K562 (cell line): ENCODE results near the gene CHST8. TPM values are rescaled to one million over a fixed set of nuclear protein-coding genes. Genes with fewer than 3 reads are reported as not detected.

Source experiments
- ATAC-seq: fragments of 200-7000 bp; cut with Tn5 transposase; 3 replicates; pipeline ENCODE4 v1.9.1; 2020; ENCODE audit warnings: moderate library complexity
- BruUV-seq: library from RNA; stranded (reverse); fragments of 400-500 nt; replicated peaks from 2 replicates; lab custom pipeline; 2021; lab: Mats Ljungman, UMichigan
- CTCF ChIA-PET: fragments of 300-600 bp; formaldehyde crosslinking; extraction: SDS; loops from one replicate; lab custom pipeline; 2021; ENCODE audit warnings: low intra/inter-chr PET ratio; lab: Yijun Ruan, JAX
- POLR2A ChIA-PET: fragments of 300-600, 350-650 bp; sonication (Branson Sonifier 250); formaldehyde crosslinking; extraction: SDS; loops from one replicate; lab custom pipeline; 2021; ENCODE audit warnings: antibody characterized with exemption, inconsistent platforms; lab: Yijun Ruan, JAX
- DNase-seq, 4 experiments: peaks; one replicate each; pipeline versions ENCODE4 v3.0.0 to v3.0.0-alpha.2; 2011 to 2018; ENCODE audit warnings: low spot score in 3 of 4, mixed read lengths in 3 of 4; ENCODE audit errors: extremely low read depth in 1 of 4
- FAIRE-seq: peaks from 2 replicates; lab custom pipeline; 2011; peaks lifted over from hg19 to GRCh38; lab: Jason Lieb, UNC
- H2AFZ ChIP-seq: 2 replicates; pipeline ENCODE4 v1.6.0; 2011; ENCODE audit warnings: low read depth, low read length, control low read depth, inconsistent platforms
- H3K27ac ChIP-seq: fragments of 200-600 bp; 3 replicates; pipeline ENCODE4 v1.8.0; 2011; ENCODE audit warnings: low read depth, mild to moderate bottlenecking, control low read depth, inconsistent platforms, low read length, moderate library complexity, mixed read lengths; ENCODE audit errors: extremely low read depth
- H3K27me3 ChIP-seq, 2 experiments: fragments of 300-600 bp in 1 of 2; 2 replicates in 1 of 2; 3 replicates in 1 of 2; pipeline versions ENCODE4 v1.6.0 to v1.8.0; 2011; ENCODE audit warnings: inconsistent platforms in 2 of 2, low read length in 2 of 2, mild to moderate bottlenecking in 1 of 2, mixed read lengths in 1 of 2, moderate library complexity in 1 of 2; ENCODE audit not compliant: control insufficient read depth in 2 of 2, insufficient read depth in 2 of 2
- H3K36me3 ChIP-seq: fragments of 300-600 bp; 3 replicates; pipeline ENCODE4 v1.8.0; 2011; ENCODE audit warnings: mild to moderate bottlenecking, low read length, inconsistent platforms; ENCODE audit not compliant: control insufficient read depth, insufficient read depth
- H3K4me1 ChIP-seq, 2 experiments: fragments of 200-600 bp in 1 of 2; replicated peaks in 1 of 2; 2 replicates in 1 of 2; 3 replicates in 1 of 2; pipeline versions ENCODE4 v1.5.1 to v1.8.0; 2011; ENCODE audit warnings: inconsistent platforms in 2 of 2, low read length in 2 of 2, mild to moderate bottlenecking in 1 of 2, mixed read lengths in 1 of 2, moderate library complexity in 1 of 2; ENCODE audit not compliant: control insufficient read depth in 2 of 2, insufficient read depth in 2 of 2
- H3K4me2 ChIP-seq: 2 replicates; pipeline ENCODE4 v1.6.1; 2011; ENCODE audit warnings: low read length, control low read depth, inconsistent platforms, mixed read lengths; ENCODE audit not compliant: insufficient read depth
- H3K4me3 ChIP-seq: fragments of 200-600 bp; sonication (generic), shearing (Covaris generic); 2 replicates; pipeline ENCODE4 v1.5.1; 2016; ENCODE audit warnings: control low read depth, inconsistent platforms
- H3K79me2 ChIP-seq: fragments of 200-600 bp; 3 replicates; pipeline ENCODE4 v1.8.0; 2011; ENCODE audit warnings: low read length, inconsistent platforms; ENCODE audit not compliant: control insufficient read depth, insufficient read depth
- H3K9ac ChIP-seq, 2 experiments: 2 replicates each; pipeline versions ENCODE4 v1.6.0 to v1.6.1; 2011; ENCODE audit warnings: low read depth in 2 of 2, low read length in 2 of 2, control low read depth in 1 of 2, inconsistent platforms in 1 of 2, mild to moderate bottlenecking in 1 of 2, mixed read lengths in 1 of 2; ENCODE audit not compliant: insufficient read depth in 1 of 2
- H3K9me1 ChIP-seq: one replicate; pipeline ENCODE4 v1.6.0; 2011; ENCODE audit warnings: inconsistent platforms, mild to moderate bottlenecking, low read length, moderate library complexity; ENCODE audit not compliant: control insufficient read depth, insufficient read depth
- H3K9me3 ChIP-seq: replicated peaks from 2 replicates; pipeline ENCODE4 v1.5.1; 2011; ENCODE audit warnings: low read depth, low read length, inconsistent platforms; ENCODE audit not compliant: control insufficient read depth, insufficient read depth
- H4K20me1 ChIP-seq: replicated peaks from 2 replicates; pipeline ENCODE4 v1.6.1; 2011; ENCODE audit warnings: low read length, inconsistent platforms, mixed read lengths; ENCODE audit not compliant: control insufficient read depth, insufficient read depth
- ARHGAP35 ChIP-seq: fragments of 450-650 bp; IDR thresholded peaks from 2 replicates; pipeline ENCODE4 v1.6.1; 2018; ENCODE audit not compliant: partially characterized antibody
- CTCF ChIP-seq, 3 experiments: IDR thresholded peaks in 2 of 3; conservative IDR thresholded peaks in 1 of 3; 2 replicates each; pipeline ENCODE4 v1.5.1; 2011 to 2012; ENCODE audit warnings: low read length in 3 of 3, mild to moderate bottlenecking in 3 of 3, control low read depth in 2 of 3, improper control_type of control experiment in 1 of 3, inconsistent platforms in 1 of 3, low read depth in 1 of 3, mixed read lengths in 1 of 3, moderate library complexity in 1 of 3; ENCODE audit not compliant: insufficient read depth in 2 of 3
- RFX7 ChIP-seq: fragments of 250-450 bp; sonication (Bioruptor Pico); IDR thresholded peaks from 2 replicates; pipeline ENCODE4 v1.5.1; 2021; ENCODE audit warnings: mild to moderate bottlenecking
- ZFP1 ChIP-seq: fragments of 450-650 bp; formaldehyde crosslinking; IDR thresholded peaks from 2 replicates; pipeline ENCODE4 v1.4.0; 2020; ENCODE audit warnings: mild to moderate bottlenecking, mixed read lengths
- ZNF23 ChIP-seq: fragments of 250-450 bp; sonication (Bioruptor Pico); IDR thresholded peaks from 2 replicates; pipeline ENCODE4 v1.4.0; 2020; ENCODE audit warnings: mild to moderate bottlenecking
- ZNF384 ChIP-seq: IDR thresholded peaks from 2 replicates; pipeline ENCODE4 v1.6.1; 2012; ENCODE audit warnings: low read depth, low read length, improper control_type of control experiment
- ZNF589 ChIP-seq: fragments of 200-800 bp; sonication (Bioruptor generic); IDR thresholded peaks from 2 replicates; pipeline ENCODE4 v1.6.1; 2016; ENCODE audit warnings: low read depth, missing genetic modification characterization, missing compliant biosample characterization
- WGBS: fragments of 100-300 bp; shearing (Covaris generic); methylation state at CpG from one replicate; pipeline ENCODE4 v1.1.6; 2016; ENCODE audit warnings: low coverage, mixed read lengths; ENCODE audit not compliant: insufficient coverage; ENCODE audit errors: missing lambda C conversion rate; 5-methylcytosine and 5-hydroxymethylcytosine counted together
- in situ Hi-C: fragments of 300-500 bp; cut with MboI; formaldehyde crosslinking; loops from 4 replicates; pipeline ENCODE4 v1.15.0; 2018; ENCODE audit warnings: inconsistent platforms, mixed read lengths
- intact Hi-C: fragments of 100-400 bp; cut with micrococcal nuclease; formaldehyde crosslinking; loops from 2 replicates; pipeline ENCODE4 v1.14.2; 2022
- polyA plus RNA-seq, 8 experiments: library from polyadenylated mRNA; depleted of rRNA in 4 of 8; stranded (reverse) in 5 of 8; unstranded in 3 of 8; fragments of >200 nt; fragmentation: Nextera tagmentation in 2 of 8; fragmentation: Illumina TruSeq in 1 of 8; extraction: Ambion mirVana in 2 of 8; extraction: Trizol in 1 of 8; gene quantifications; 2 replicates each; pipeline versions ENCODE4 v1.2.1 to v1.2.3, GENCODE V29; 2011 to 2014; ENCODE audit warnings: inconsistent platforms in 1 of 8, missing spikeins in 1 of 8
- total RNA-seq, 7 experiments: library from RNA; depleted of rRNA in 6 of 7; stranded (reverse); fragments of >200 nt in 6 of 7; fragmentation: Illumina TruSeq in 2 of 7; extraction: Trizol in 2 of 7; gene quantifications; 2 replicates each; pipeline versions ENCODE4 v1.2.1 to v1.2.3, GENCODE V29; 2011 to 2021; ENCODE audit warnings: low replicate concordance in 1 of 7
- TF ChIP-seq, protein P1 (sequence below), 2 experiments: fragments of 200-800 bp in 1 of 2; sonication (Bioruptor generic) in 1 of 2; sonication (generic) in 1 of 2; formaldehyde crosslinking in 1 of 2; IDR thresholded peaks in 1 of 2; conservative IDR thresholded peaks in 1 of 2; 2 replicates each; pipeline versions ENCODE4 v1.5.0 to v1.6.1; 2016 to 2020; ENCODE audit warnings: missing compliant biosample characterization in 1 of 2, missing genetic modification characterization in 1 of 2, missing genetic modification reagents in 1 of 2

CHST8 gene
- total and polyA plus RNA-seq, 9 of the 15 experiments (the other 6 are each of a cell fraction or from before 2014, with no cell fraction given): 0.11 TPM; not detected in 8

DNA sequence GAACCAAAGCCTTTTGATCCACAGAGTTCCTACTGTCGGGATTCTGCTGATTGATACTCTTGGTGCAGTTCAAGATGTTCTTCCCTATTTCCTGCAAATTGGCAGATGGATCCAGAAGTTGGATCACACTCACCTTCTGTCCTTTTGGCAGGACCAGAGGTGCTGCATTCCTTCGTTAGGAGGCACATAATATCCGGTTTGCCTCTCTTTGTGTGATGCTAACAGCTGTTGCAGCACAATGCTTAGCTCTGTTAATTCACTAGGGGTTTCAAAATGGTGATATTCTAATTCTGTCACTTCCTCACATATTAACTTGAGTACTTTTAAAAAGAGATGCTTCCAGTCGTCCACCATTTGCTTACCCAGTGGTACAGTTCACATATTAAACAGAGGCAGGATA lies 15.2 kb upstream of the CHST8 start:
- no peak for TF ChIP-seq RFX7 (CRISPR knock-in tag)
- TF ChIP-seq ZNF23 (CRISPR knock-in tag): no peak
- no peak for TF ChIP-seq CTCF (IDR thresholded peaks at IDR 0.05 in 2 of 3, conservative IDR thresholded peaks at IDR 0.05 in 1 of 3; ENCODE audit: insufficient read depth in 2 of 3, low read depth in 1 of 3, low read length in 3 of 3)
- TF ChIP-seq, protein P1, sequence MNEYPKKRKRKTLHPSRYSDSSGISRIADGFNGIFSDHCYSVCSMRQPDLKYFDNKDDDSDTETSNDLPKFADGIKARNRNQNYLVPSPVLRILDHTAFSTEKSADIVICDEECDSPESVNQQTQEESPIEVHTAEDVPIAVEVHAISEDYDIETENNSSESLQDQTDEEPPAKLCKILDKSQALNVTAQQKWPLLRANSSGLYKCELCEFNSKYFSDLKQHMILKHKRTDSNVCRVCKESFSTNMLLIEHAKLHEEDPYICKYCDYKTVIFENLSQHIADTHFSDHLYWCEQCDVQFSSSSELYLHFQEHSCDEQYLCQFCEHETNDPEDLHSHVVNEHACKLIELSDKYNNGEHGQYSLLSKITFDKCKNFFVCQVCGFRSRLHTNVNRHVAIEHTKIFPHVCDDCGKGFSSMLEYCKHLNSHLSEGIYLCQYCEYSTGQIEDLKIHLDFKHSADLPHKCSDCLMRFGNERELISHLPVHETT (CRISPR knock-in tag; conservative IDR thresholded peaks at IDR 0.05 in 1 of 2, IDR thresholded peaks at IDR 0.05 in 1 of 2): no peak
- no peak for TF ChIP-seq ZNF384
- no peak for TF ChIP-seq ARHGAP35
- no peak for TF ChIP-seq ZFP1 (CRISPR knock-in tag)
- TF ChIP-seq ZNF589 (CRISPR knock-in tag): no peak
- intact Hi-C loops: no loop called here
- CTCF ChIA-PET: no interaction called here
- POLR2A ChIA-PET: no interaction called here
- ATAC-seq (no peak), DNase-seq (no peak), FAIRE-seq (no peak)
- WGBS: 0% methylated on average over 4 of the region's 4 CpGs
- Histone ChIP-seq H3K4me3 (no peak overlapping the region), H3K27me3 (no peaks in the 10 kb centered on the region), H2AFZ (no peak overlapping the region), H3K79me2 (no peaks in the 10 kb centered on the region), H3K9me1 (no peaks in the 10 kb centered on the region), H4K20me1 (no peaks in the 10 kb centered on the region), H3K4me1 (no peaks in the 10 kb centered on the region), H3K9me3 (no peaks in the 10 kb centered on the region), H3K9ac (no peak overlapping the region), H3K36me3 (no peaks in the 10 kb centered on the region), H3K27ac (no peak overlapping the region), H3K4me2 (no peak overlapping the region)
- BruUV-seq: no TSS peak
- in situ Hi-C loops: no loop called here
